HG02588 (cell line): ENCODE data around the gene UNC13A.

Experiments used
- ATAC-seq: cut with Tn5 transposase; IDR thresholded peaks from one replicate; pipeline ENCODE4 v1.9.1; 2021; ENCODE audit warnings: mild to moderate bottlenecking, moderate library complexity; ENCODE audit not compliant: unreplicated experiment

UNC13A gene

DNA sequence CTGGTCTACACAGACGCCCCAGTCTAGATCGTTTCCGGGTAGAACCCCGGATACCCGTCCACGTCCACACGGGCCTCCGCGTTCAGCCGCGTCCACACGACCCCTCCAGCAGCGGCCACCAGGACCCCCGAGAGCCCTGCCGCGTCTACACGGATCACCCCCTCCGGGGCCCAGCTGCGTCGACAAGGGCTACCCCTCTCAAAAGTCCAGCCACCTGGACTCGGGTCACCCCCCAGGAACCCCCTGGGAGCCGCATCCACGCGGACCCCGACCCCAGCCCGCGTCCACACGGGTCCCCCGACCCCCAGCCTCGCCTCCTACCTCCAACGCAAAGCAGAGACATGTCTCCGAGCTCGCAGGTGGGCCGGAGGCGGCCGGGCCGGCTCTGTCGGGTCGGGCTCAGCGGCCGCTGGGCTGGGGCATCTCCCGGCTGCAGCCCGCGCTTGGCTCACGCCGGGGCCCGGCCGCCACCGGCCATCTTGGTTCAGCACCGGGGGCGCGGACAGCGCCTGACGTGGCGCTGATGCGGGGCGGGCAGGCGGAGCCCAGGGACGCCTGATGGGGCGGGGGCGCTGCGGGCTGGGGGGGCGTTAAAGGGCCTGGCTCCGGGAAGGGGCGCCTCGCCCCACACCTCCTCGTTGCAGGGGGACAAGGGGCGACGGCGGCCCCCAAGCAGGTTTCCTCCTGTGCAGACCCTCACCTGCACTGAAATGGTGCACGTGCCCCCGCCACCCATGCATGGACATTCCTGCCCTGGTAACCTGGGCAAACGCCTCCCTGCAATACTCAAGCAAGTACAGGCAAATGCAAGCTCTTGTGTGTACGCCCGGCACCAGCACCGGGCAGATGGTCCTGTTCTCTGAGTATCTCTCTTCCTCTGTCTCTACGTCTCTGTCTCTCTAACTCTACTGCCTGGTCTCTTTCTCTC, at the start of gene UNC13A:
Gene UNC13A, minus strand, starts transcription at position 498 of the 928 bp plus-strand sequence. Its CDS starts 155 bp downstream, at position 343.
- ATAC-seq = no peak

DNA sequence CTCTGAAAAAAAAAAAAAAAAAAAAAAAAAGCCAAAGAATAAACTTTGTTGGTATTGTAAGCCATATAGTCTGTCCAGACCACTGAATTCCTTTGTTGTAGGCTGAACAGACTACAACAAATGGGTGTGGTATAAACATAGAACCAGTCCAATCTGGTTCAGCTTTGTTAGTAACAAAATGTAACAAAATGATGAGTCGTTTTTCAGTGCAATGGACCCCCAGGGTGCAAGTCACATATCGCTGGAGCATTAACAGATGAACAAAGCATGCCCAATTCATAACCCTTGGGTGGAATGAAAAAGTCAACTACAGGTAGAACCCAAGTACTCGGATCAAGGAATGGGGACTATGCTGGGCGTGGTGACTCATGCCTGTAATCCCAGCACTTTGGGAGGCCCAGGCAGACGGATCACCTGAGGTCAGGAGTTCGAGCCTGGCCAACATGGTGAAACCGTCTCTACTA, 49.6 kb upstream of the UNC13A start:
- no peak for ATAC-seq

DNA sequence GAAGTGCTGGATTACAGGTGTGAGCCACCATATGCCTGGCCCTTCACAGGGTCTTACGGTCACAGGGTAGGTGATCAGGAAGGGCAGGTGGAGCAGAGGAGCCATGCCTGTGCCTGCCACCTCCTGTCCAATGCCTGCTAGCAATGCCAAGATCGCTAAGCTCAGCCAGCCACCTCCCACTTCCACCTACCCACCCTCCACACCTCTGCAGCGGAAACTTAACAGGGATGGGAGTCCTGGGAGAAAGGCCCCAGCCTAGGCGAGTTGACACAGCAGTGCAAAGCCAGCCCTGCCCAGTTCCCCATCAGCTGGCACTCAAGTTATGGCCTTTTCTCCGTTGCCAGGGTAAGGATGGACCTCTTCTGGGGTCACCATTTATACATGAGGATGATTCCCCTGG, 47.3 kb upstream of the UNC13A start:
- no peak for ATAC-seq

DNA sequence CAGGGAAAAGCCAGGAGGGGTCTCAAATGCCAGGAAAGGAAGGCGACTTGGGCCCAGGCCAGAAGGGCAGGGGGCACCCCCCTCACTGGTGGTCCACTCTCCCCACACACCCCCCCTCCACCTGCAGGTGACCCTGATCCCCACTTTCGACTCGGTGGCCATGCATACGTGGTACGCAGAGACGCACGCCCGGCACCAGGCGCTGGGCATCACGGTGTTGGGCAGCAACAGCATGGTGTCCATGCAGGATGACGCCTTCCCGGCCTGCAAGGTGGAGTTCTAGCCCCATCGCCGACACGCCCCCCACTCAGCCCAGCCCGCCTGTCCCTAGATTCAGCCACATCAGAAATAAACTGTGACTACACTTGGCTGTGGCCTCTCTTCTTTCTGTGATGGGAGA, 46.0 kb upstream of the UNC13A start:
- ATAC-seq = no peak

DNA sequence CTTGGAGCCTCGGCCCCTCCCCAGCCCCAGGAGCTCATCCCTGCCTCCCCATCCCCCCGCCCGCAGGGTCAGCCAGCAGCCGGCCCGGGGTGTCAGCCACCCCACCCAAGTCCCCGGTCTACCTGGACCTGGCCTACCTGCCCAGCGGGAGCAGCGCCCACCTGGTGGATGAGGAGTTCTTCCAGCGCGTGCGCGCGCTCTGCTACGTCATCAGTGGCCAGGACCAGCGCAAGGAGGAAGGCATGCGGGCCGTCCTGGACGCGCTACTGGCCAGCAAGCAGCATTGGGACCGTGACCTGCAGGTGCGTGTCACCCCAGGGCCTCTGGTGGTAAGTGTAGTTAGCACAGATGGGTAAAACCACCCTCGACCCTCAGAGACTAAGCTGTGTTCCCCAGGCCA, 45.0 kb upstream of the UNC13A start:
- no peak for ATAC-seq

DNA sequence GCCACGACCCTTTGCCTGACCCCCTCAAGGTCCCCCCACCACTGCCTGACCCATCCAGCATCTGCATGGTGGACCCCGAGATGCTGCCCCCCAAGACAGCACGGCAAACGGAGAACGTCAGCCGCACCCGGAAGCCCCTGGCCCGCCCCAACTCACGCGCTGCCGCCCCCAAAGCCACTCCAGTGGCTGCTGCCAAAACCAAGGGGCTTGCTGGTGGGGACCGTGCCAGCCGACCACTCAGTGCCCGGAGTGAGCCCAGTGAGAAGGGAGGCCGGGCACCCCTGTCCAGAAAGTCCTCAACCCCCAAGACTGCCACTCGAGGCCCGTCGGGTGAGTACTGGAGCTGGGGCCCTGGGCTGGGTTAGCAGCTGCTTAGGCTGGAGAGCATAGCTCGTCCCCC, 39.7 kb upstream of the UNC13A start:
- ATAC-seq = no peak

DNA sequence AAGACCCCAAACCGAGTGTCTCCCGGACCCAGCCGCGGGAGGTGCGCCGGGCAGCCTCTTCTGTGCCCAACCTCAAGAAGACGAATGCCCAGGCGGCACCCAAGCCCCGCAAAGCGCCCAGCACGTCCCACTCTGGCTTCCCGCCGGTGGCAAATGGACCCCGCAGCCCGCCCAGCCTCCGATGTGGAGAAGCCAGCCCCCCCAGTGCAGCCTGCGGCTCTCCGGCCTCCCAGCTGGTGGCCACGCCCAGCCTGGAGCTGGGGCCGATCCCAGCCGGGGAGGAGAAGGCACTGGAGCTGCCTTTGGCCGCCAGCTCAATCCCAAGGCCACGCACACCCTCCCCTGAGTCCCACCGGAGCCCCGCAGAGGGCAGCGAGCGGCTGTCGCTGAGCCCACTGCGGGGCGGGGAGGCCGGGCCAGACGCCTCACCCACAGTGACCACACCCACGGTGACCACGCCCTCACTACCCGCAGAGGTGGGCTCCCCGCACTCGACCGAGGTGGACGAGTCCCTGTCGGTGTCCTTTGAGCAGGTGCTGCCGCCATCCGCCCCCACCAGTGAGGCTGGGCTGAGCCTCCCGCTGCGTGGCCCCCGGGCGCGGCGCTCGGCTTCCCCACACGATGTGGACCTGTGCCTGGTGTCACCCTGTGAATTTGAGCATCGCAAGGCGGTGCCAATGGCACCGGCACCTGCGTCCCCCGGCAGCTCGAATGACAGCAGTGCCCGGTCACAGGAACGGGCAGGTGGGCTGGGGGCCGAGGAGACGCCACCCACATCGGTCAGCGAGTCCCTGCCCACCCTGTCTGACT, 39.0 kb upstream of the UNC13A start:
- ATAC-seq = no peak

DNA sequence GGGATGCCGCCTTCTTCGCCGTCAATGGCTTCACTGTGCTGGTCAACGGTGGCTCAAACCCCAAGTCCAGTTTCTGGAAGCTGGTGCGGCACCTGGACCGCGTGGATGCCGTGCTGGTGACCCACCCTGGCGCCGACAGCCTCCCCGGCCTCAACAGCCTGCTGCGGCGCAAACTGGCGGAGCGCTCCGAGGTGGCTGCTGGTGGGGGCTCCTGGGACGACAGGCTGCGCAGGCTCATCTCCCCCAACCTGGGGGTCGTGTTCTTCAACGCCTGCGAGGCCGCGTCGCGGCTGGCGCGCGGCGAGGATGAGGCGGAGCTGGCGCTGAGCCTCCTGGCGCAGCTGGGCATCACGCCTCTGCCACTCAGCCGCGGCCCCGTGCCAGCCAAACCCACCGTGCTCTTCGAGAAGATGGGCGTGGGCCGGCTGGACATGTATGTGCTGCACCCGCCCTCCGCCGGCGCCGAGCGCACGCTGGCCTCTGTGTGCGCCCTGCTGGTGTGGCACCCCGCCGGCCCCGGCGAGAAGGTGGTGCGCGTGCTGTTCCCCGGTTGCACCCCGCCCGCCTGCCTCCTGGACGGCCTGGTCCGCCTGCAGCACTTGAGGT, 38.1 kb upstream of the UNC13A start:
- ATAC-seq = no peak

DNA sequence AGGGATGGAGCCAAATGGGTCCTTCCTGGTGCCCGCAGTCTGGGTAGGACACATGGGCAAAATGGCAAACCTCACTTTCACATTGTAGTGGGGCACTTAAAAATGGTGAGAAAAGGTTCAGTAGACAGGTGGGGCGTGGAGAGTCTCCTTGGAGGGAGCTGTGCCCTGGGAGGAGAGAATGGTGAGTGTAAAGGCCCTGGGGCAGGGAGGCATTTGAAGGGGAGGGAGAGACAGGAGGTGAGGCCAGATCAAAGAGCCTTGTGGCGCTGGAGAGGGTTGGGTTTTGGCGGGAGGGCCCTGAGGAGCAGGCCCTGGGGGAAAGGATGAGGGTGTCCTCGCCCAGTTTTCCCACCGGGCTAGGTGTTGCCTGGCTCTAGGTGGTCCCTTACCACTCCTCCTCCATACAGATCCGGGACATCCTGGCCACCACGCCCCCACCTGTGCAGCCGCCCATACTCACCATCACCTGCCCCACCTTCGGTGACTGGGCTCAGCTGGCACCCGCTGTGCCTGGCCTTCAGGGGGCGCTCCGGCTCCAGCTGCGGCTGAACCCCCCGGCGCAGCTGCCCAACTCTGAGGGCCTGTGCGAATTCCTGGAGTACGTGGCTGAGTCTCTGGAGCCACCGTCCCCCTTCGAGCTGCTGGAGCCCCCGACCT, 37.4 kb upstream of the UNC13A start:
- no peak for ATAC-seq

DNA sequence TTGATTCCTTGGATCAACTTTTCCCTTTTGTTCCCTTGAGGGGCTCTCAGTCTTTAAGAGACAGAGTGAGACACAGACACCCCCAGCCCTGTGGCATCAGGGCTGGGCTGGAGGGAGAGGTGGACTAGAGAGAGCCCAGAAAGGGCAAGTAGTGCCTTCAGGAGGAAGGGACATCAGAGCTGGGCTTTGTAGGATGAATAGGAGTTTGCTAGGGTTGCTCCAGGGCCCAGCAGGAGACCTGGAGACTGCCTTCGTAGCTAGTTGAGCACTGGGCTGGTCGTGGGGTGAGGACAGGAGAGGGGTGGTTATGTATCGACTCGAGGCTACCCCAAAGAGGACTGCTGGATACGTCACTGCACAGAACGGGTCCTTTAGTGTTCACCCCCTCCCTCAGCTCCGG, 36.5 kb upstream of the UNC13A start:
- no peak for ATAC-seq

DNA sequence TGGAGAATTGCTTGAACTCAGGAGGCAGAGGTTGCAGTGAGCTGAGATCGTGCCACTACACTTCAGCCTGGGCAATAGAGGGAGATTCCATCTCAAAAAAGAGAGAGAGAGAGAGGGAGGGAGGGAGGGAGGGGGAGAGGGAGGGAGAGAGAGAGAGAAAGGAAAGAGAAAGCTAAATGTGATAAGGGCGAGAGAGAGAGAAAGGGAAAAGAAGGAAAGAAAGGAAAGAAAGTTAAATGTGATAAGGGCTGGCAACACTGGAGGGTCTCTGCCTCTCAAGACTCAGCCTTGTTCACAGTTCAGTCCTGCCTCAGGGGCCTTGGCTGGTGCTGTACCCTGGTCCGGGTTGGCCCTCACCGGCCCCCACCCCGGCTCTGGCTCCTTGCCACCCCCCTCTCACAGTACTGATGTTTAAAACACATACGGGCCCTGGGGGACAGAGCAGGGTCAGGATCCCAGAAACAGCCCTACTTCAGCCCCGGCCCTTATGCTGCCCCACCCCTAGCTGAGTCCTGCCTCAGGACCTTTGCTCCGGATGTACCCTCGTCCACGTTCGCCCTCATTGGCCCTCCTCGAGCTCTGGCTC, 34.6 kb upstream of the UNC13A start:
- ATAC-seq = no peak

DNA sequence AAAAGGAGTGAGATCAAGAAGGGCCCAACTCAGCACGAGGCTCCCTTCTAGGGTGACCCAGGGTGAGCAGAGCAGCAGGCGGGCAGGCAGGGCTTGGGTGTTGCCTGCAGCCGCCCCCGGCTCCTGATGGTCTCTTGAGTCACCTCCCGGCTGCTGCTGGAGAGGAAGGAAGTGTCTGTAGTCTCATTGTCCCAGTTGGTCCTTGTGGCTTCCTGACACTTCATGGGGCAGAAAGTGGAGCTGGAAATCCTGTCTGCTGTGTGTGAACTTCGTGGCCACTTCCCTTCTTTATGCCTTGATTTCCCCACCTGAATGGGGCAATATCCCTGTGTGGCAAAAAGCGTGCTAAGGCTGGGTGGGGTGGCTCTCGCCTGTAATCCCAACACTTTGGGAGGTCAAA, 33.7 kb upstream of the UNC13A start:
- no peak for ATAC-seq

DNA sequence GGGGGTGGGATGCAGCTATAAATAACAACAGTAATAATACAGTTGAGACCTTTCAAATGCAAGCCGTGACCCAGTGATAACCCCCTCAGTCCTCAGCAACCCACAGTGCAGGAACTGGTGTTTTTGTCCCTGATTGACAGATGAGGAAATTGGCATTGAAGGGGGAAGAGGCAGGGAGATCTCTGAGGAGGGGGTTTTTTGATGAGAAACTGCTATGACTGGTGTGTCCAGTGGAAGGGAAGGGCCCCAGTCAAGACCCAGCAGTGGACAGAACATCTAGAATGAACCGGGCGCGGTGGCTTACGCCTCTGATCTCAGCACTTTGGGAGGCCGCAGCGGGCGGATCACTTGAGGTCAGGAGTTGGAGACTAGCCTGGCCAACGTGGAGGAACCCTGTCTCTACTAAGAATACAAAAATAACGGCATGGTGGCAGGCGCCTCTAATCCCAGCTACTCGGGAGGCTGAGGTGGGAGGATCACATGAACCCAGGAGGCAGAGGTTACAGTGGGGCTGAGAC, 33.0 kb upstream of the UNC13A start:
- no peak for ATAC-seq

DNA sequence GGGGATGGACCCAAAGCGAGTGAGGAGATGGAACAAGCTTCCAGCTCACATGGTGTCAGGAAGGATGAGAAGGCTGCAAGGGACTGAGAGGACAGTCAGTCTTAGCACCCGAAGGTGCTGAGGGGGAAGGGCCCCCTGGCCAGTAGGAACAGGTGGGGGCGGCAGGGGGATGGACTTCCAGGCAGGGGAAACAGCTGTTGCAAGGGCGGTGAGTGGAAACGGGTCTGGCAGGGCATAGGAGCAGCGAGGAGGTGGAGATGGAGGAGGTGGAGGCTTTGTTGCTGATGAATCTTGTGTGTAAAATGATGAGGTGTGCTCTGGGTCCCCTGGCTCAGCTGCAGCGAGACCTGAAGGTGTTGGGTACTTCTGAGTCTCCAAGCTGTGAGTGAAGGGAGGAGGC, 32.3 kb upstream of the UNC13A start:
- no peak for ATAC-seq

DNA sequence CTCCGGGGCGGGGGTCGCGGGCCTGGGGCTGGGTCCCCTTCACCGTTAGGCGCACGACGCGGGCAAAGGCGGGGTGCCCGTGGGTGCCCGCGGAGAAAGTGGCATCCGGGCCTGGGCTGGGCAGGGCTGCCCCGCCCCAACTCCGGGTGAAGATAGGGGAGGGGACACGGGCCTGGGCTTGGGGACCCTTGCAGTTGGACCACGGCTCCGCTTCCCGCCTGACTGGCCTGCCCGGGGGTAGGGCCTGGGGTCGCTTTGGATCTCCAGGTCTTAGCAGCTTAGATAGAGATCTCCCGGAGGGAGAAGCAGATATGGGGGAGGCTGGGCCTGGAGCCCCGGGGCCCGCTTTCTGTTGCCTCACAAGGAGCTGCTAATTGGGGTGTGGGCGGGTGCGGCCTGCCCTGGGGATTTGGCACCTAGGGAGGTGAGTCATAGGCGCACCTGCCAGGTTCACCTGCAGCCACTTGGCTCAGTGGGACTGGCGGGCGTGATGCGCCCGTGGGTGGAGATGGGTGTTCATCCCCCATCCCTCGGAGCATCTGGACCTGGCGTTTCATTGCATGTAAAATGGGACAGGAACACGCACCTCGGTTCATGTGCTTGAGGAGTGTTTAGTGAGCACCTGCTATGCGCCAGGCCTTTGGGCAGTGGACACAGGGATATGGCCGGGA, 31.7 kb upstream of the UNC13A start:
- ATAC-seq = peak; percentile 26

DNA sequence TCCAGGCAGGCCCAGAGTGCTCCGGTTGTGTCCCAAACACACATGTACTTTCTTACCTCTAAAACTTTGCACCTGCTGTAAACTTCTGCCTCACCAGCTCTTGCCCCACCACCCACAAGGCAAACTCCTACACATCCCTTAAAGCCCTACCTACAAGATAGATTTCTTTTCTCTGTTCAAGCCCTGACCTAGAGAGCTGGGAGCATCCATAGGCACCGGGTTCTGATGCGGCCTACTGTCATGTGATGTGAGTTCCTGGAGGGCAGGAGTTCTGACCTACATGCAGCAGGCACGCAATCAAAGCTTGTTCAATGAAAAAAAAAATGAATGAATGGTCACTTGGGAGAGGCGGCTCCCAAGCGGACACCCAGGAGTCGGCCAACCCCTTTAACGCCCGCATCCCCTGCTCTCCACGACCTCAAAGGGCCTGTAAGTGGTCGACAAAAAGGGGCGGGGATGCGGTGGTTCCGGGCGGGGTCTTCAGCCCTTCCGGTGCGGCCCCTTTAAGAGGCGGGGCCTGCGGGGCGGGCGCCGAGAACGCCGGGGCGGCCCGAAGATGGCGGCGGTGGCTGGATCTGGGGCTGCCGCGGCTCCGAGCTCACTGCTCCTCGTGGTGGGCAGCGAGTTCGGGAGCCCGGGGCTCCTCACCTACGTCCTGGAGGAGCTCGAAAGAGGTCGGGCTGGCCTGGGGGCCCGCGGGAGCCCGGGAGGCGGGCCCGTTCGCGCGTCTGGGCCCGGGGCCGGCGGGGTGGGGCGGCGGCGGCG, 31.0 kb upstream of the UNC13A start, which contains the start of gene MAP1S:
Gene MAP1S, plus strand, starts transcription at position 534 of the 765 bp plus-strand sequence. Its CDS starts 23 bp downstream, at position 557.
- peak; percentile 66 for ATAC-seq

DNA sequence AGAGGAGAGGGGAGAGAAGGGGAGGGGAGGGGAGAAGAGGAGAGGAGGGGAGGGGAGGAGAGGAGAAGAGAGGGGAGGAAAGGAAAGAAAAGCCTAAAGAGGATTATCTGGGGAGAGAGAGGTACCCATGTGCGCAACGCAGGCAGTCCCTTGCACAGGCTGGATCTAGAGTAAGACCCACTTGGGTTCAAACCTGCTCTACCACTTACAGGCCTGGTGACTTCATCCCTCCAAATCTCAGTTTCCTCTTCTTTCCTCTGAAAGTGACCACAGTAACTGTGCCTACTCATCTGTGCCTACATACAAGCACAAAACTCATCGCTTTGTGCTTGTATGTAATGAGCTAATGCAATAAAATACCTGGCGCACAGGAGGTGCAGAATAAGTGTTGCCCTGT, 30.4 kb upstream of the UNC13A start:
- ATAC-seq = no peak

DNA sequence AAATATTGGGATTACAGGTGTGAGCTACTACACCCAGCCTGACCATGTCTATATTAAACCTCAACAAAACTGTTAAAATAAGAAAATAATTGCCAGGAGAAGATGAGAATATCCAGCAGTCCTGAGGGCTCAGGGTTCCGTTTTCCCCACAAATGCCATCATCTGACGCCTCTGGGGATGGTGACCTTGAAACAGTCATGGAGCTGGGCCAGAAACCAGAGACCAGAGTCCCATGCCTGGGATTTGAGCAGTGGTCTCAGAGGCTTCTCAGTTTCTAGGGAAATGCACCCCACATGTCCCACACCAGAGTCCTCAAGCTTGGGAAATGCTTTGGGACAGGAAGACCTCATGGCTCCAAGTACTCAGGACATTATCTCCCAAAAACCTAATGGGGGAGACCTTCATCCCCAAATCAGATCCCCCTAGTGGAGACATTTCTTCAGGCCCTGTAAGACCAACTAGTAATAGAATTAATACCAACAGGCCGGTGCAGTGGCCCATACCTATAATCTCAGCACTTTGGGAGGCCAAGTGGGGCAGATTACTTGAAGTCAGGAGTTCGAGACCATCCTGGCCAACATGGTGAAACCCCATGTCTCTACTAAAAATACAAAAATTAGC, 28.3 kb upstream of the UNC13A start:
- ATAC-seq = no peak
